ENCODE data around the gene EPS8L3.

The EPS8L3 gene

GRCh38 chr1:109724933-109725332, 38.8 kb downstream of the EPS8L3 start:
- Histone ChIP-seq H3K27ac (ENCODE audit: low read depth, low read length) (no peak overlapping the region), H3K9me3 (ENCODE audit: control insufficient read depth, insufficient read depth, low read depth, low read length) (peaks cover 9% of the 10 kb centered on the region), H3K27me3 (ENCODE audit: control insufficient read depth, insufficient read depth, low read length) (no peaks in the 10 kb centered on the region), H3K36me3 (ENCODE audit: control insufficient read depth, insufficient read depth, low read length) (no peaks in the 10 kb centered on the region), H3K9ac (ENCODE audit: low read length) (no peak overlapping the region), H3K4me1 (ENCODE audit: control insufficient read depth, insufficient read depth, low read length) (peaks cover 28% of the 10 kb centered on the region; the same call in 1 of the 2 replicates), H3K4me3 (ENCODE audit: low read depth, low read length) (no peak overlapping the region)

GRCh38 chr1:109722908-109723691, 40.6 kb downstream of the EPS8L3 start:
- H3K9ac ChIP-seq (ENCODE audit: low read length) = no peak overlapping the region
- H3K4me1 ChIP-seq (ENCODE audit: control insufficient read depth, insufficient read depth, low read length) = peaks cover 16% of the 10 kb centered on the region; the same call in 1 of the 2 replicates
- H3K4me3 ChIP-seq (ENCODE audit: low read depth, low read length) = no peak overlapping the region
- no peak overlapping the region for H3K27ac ChIP-seq (ENCODE audit: low read depth, low read length)
- no peaks in the 10 kb centered on the region for H3K27me3 ChIP-seq (ENCODE audit: control insufficient read depth, insufficient read depth, low read length)
- H3K36me3 ChIP-seq (ENCODE audit: control insufficient read depth, insufficient read depth, low read length) = no peaks in the 10 kb centered on the region
- H3K9me3 ChIP-seq (ENCODE audit: control insufficient read depth, insufficient read depth, low read depth, low read length) = peaks cover 9% of the 10 kb centered on the region

GRCh38 chr1:109721971-109722370, 41.8 kb downstream of the EPS8L3 start:
- H3K9ac ChIP-seq (ENCODE audit: low read length) = no peak overlapping the region
- no peak overlapping the region for H3K27ac ChIP-seq (ENCODE audit: low read depth, low read length)
- no peak overlapping the region for H3K4me3 ChIP-seq (ENCODE audit: low read depth, low read length)
- peaks cover 15% of the 10 kb centered on the region; the same call in 1 of the 2 replicates for H3K4me1 ChIP-seq (ENCODE audit: control insufficient read depth, insufficient read depth, low read length)
- peaks cover 8% of the 10 kb centered on the region for H3K9me3 ChIP-seq (ENCODE audit: control insufficient read depth, insufficient read depth, low read depth, low read length)
- no peaks in the 10 kb centered on the region for H3K27me3 ChIP-seq (ENCODE audit: control insufficient read depth, insufficient read depth, low read length)
- H3K36me3 ChIP-seq (ENCODE audit: control insufficient read depth, insufficient read depth, low read length) = no peaks in the 10 kb centered on the region

- H3K27ac ChIP-seq (ENCODE audit: low read depth, low read length) = no peak overlapping the region
- no peak overlapping the region for H3K9ac ChIP-seq (ENCODE audit: low read length)
Measured at GRCh38 chr1:109721042-109721441, 42.7 kb downstream of the EPS8L3 start.

GRCh38 chr1:109719337-109719837, 44.3 kb downstream of the EPS8L3 start:
- Histone ChIP-seq H3K4me3 (ENCODE audit: low read depth, low read length) (no peak overlapping the region), H3K4me1 (ENCODE audit: control insufficient read depth, insufficient read depth, low read length) (no peaks in the 10 kb centered on the region), H3K9me3 (ENCODE audit: control insufficient read depth, insufficient read depth, low read depth, low read length) (no peaks in the 10 kb centered on the region), H3K27me3 (ENCODE audit: control insufficient read depth, insufficient read depth, low read length) (no peaks in the 10 kb centered on the region), H3K36me3 (ENCODE audit: control insufficient read depth, insufficient read depth, low read length) (no peaks in the 10 kb centered on the region), H3K9ac (ENCODE audit: low read length) (no peak overlapping the region), H3K27ac (ENCODE audit: low read depth, low read length) (no peak overlapping the region)

More at GRCh38 chr1:109721042-109721441, 42.7 kb downstream of the EPS8L3 start:
- peaks cover 7% of the 10 kb centered on the region; the same call in 1 of the 2 replicates for H3K4me1 ChIP-seq (ENCODE audit: control insufficient read depth, insufficient read depth, low read length)
- H3K36me3 ChIP-seq (ENCODE audit: control insufficient read depth, insufficient read depth, low read length) = no peaks in the 10 kb centered on the region
- no peaks in the 10 kb centered on the region for H3K27me3 ChIP-seq (ENCODE audit: control insufficient read depth, insufficient read depth, low read length)
- peaks cover 4% of the 10 kb centered on the region; the same call in 1 of the 2 replicates for H3K9me3 ChIP-seq (ENCODE audit: control insufficient read depth, insufficient read depth, low read depth, low read length)
- no peak overlapping the region for H3K4me3 ChIP-seq (ENCODE audit: low read depth, low read length)

GRCh38 chr1:109718495-109718894, 45.2 kb downstream of the EPS8L3 start:
- Histone ChIP-seq H3K9me3 (ENCODE audit: control insufficient read depth, insufficient read depth, low read depth, low read length) (no peaks in the 10 kb centered on the region), H3K27ac (ENCODE audit: low read depth, low read length) (no peak overlapping the region), H3K9ac (ENCODE audit: low read length) (no peak overlapping the region), H3K4me3 (ENCODE audit: low read depth, low read length) (no peak overlapping the region), H3K27me3 (ENCODE audit: control insufficient read depth, insufficient read depth, low read length) (no peaks in the 10 kb centered on the region), H3K4me1 (ENCODE audit: control insufficient read depth, insufficient read depth, low read length) (no peaks in the 10 kb centered on the region), H3K36me3 (ENCODE audit: control insufficient read depth, insufficient read depth, low read length) (no peaks in the 10 kb centered on the region)

- no peaks in the 10 kb centered on the region for H3K4me1 ChIP-seq (ENCODE audit: control insufficient read depth, insufficient read depth, low read length)
- no peak overlapping the region for H3K9ac ChIP-seq (ENCODE audit: low read length)
- no peaks in the 10 kb centered on the region for H3K27me3 ChIP-seq (ENCODE audit: control insufficient read depth, insufficient read depth, low read length)
- H3K36me3 ChIP-seq (ENCODE audit: control insufficient read depth, insufficient read depth, low read length) = no peaks in the 10 kb centered on the region
- no peaks in the 10 kb centered on the region for H3K9me3 ChIP-seq (ENCODE audit: control insufficient read depth, insufficient read depth, low read depth, low read length)
- H3K4me3 ChIP-seq (ENCODE audit: low read depth, low read length) = no peak overlapping the region
- no peak overlapping the region for H3K27ac ChIP-seq (ENCODE audit: low read depth, low read length)
Measured at GRCh38 chr1:109717729-109718128, 46.0 kb downstream of the EPS8L3 start.

GRCh38 chr1:109716570-109717090, 47.1 kb downstream of the EPS8L3 start:
- Histone ChIP-seq H3K9ac (ENCODE audit: low read length) (no peak overlapping the region), H3K4me1 (ENCODE audit: control insufficient read depth, insufficient read depth, low read length) (no peaks in the 10 kb centered on the region), H3K27ac (ENCODE audit: low read depth, low read length) (no peak overlapping the region), H3K9me3 (ENCODE audit: control insufficient read depth, insufficient read depth, low read depth, low read length) (no peaks in the 10 kb centered on the region), H3K36me3 (ENCODE audit: control insufficient read depth, insufficient read depth, low read length) (no peaks in the 10 kb centered on the region), H3K4me3 (ENCODE audit: low read depth, low read length) (no peak overlapping the region), H3K27me3 (ENCODE audit: control insufficient read depth, insufficient read depth, low read length) (no peaks in the 10 kb centered on the region)

- Histone ChIP-seq H3K27ac (ENCODE audit: low read depth, low read length) (no peak overlapping the region), H3K9ac (ENCODE audit: low read length) (no peak overlapping the region)
Measured at GRCh38 chr1:109716121-109716520, 47.6 kb downstream of the EPS8L3 start.

GRCh38 chr1:109714661-109715372, 48.9 kb downstream of the EPS8L3 start:
- H3K27me3 ChIP-seq (ENCODE audit: control insufficient read depth, insufficient read depth, low read length) = no peaks in the 10 kb centered on the region
- no peaks in the 10 kb centered on the region for H3K36me3 ChIP-seq (ENCODE audit: control insufficient read depth, insufficient read depth, low read length)

More at GRCh38 chr1:109716121-109716520, 47.6 kb downstream of the EPS8L3 start:
- no peaks in the 10 kb centered on the region for H3K36me3 ChIP-seq (ENCODE audit: control insufficient read depth, insufficient read depth, low read length)
- H3K9me3 ChIP-seq (ENCODE audit: control insufficient read depth, insufficient read depth, low read depth, low read length) = no peaks in the 10 kb centered on the region
- no peak overlapping the region for H3K4me3 ChIP-seq (ENCODE audit: low read depth, low read length)
- no peaks in the 10 kb centered on the region for H3K4me1 ChIP-seq (ENCODE audit: control insufficient read depth, insufficient read depth, low read length)
- no peaks in the 10 kb centered on the region for H3K27me3 ChIP-seq (ENCODE audit: control insufficient read depth, insufficient read depth, low read length)

GRCh38 chr1:109713636-109714035, 50.1 kb downstream of the EPS8L3 start:
- no peaks in the 10 kb centered on the region for H3K27me3 ChIP-seq (ENCODE audit: control insufficient read depth, insufficient read depth, low read length)
- H3K4me1 ChIP-seq (ENCODE audit: control insufficient read depth, insufficient read depth, low read length) = no peaks in the 10 kb centered on the region
- no peak overlapping the region for H3K4me3 ChIP-seq (ENCODE audit: low read depth, low read length)
- H3K27ac ChIP-seq (ENCODE audit: low read depth, low read length) = no peak overlapping the region
- no peaks in the 10 kb centered on the region for H3K36me3 ChIP-seq (ENCODE audit: control insufficient read depth, insufficient read depth, low read length)
- H3K9ac ChIP-seq (ENCODE audit: low read length) = no peak overlapping the region
- H3K9me3 ChIP-seq (ENCODE audit: control insufficient read depth, insufficient read depth, low read depth, low read length) = peaks cover 11% of the 10 kb centered on the region

More at GRCh38 chr1:109714661-109715372, 48.9 kb downstream of the EPS8L3 start:
- H3K9me3 ChIP-seq (ENCODE audit: control insufficient read depth, insufficient read depth, low read depth, low read length) = 0 out of 2 replicates have a peak, but pooled peaks cover under 1% of the 10 kb centered on the region
- no peaks in the 10 kb centered on the region for H3K4me1 ChIP-seq (ENCODE audit: control insufficient read depth, insufficient read depth, low read length)
- no peak overlapping the region for H3K9ac ChIP-seq (ENCODE audit: low read length)
- no peak overlapping the region for H3K27ac ChIP-seq (ENCODE audit: low read depth, low read length)
- H3K4me3 ChIP-seq (ENCODE audit: low read depth, low read length) = no peak overlapping the region

All from HUES6 (cell line).